ENCODE results near the gene KCNG4. TPM values are rescaled to one million over a fixed set of nuclear protein-coding genes. Genes with fewer than 3 reads are reported as not detected.

KCNG4 gene
- total RNA-seq, 1 experiment from 2014 or later, result not detected

GRCh38 chr16:84242839-84243238, 3.0 kb upstream of the KCNG4 start (continued):
- TF ChIP-seq ELF1 (IDR thresholded peaks at IDR 0.05; ENCODE audit: borderline replicate concordance, low read depth) (no peak), POLR2A (IDR thresholded peaks at IDR 0.05; ENCODE audit: borderline replicate concordance, extremely low read depth, insufficient read depth, insufficient read length) (no peak), RAD21 (IDR thresholded peaks at IDR 0.05; ENCODE audit: low read depth) (no peak), SRF (IDR thresholded peaks at IDR 0.05; ENCODE audit: low read depth) (no peak)

GRCh38 chr16:84241778-84242177, 2.0 kb upstream of the KCNG4 start:
- ChIA-PET RAD21 (ENCODE audit: low non-redundant PET in 1 of 2, low total read pairs in 2 of 2, uncharacterized antibody in 2 of 2, unreplicated experiment in 2 of 2) (no interaction called here), POLR2A (no interaction called here), CTCF (no interaction called here)
- Histone ChIP-seq H3K4me2 (ENCODE audit: low read length) (no peak overlapping the region), H3K9me3 (ENCODE audit: control insufficient read depth in 1 of 2, insufficient read depth in 1 of 2, low read depth in 1 of 2, low read length in 2 of 2) (no peaks in the 10 kb centered on the region), H3K27me3 (ENCODE audit: insufficient read depth, low read length) (peaks cover 28% of the 10 kb centered on the region; the same call in 1 of the 2 replicates), H3K9ac (ENCODE audit: low read length) (no peak overlapping the region), H3K79me2 (ENCODE audit: insufficient read depth, low read length) (no peaks in the 10 kb centered on the region), H3K27ac (ENCODE audit: low read depth, low read length) (no peak overlapping the region), H3K9me2 (ENCODE audit: insufficient read depth) (no peaks in the 10 kb centered on the region), H3K36me3 (ENCODE audit: control insufficient read depth in 1 of 2, insufficient read depth in 2 of 2, low read length in 2 of 2) (no peaks in the 10 kb centered on the region), H4K20me1 (ENCODE audit: insufficient read depth) (no peaks in the 10 kb centered on the region), H3K4me3 (replicated peaks in 1 of 2; ENCODE audit: low read depth in 1 of 2, low read length in 2 of 2) (no peak overlapping the region), H2AFZ (ENCODE audit: low read depth, low read length, poor library complexity, severe bottlenecking) (no peak overlapping the region), H3K4me1 (ENCODE audit: control insufficient read depth in 1 of 2, insufficient read depth in 2 of 2, low read length in 2 of 2) (no peaks in the 10 kb centered on the region)
- BruUV-seq (replicated peaks), result no TSS peak
- intact Hi-C loops (cut with micrococcal nuclease), result no loop called here
- TF ChIP-seq CEBPB (IDR thresholded peaks at IDR 0.05; ENCODE audit: low read depth) (no peak), CBX3 (IDR thresholded peaks at IDR 0.05; ENCODE audit: low read depth) (no peak), FOSL1 (IDR thresholded peaks at IDR 0.05; ENCODE audit: low read depth) (no peak), JUND (IDR thresholded peaks at IDR 0.05) (no peak), ZNF274 (IDR thresholded peaks at IDR 0.05; ENCODE audit: low read depth, low read length) (no peak), ZFX (IDR thresholded peaks at IDR 0.05) (no peak), ZBTB33 (IDR thresholded peaks at IDR 0.05; ENCODE audit: extremely low read depth, insufficient replicate concordance, low read length) (no peak), SRF (IDR thresholded peaks at IDR 0.05; ENCODE audit: low read depth) (no peak), POLR2A (IDR thresholded peaks at IDR 0.05; ENCODE audit: borderline replicate concordance, extremely low read depth, insufficient read depth, insufficient read length) (no peak), TCF7L2 (IDR thresholded peaks at IDR 0.05; ENCODE audit: borderline replicate concordance, extremely low read depth, insufficient read depth, insufficient read length) (no peak), ELF1 (IDR thresholded peaks at IDR 0.05; ENCODE audit: borderline replicate concordance, low read depth) (no peak), SP1 (IDR thresholded peaks at IDR 0.05; ENCODE audit: low read depth) (no peak), SIN3A (IDR thresholded peaks at IDR 0.05; ENCODE audit: low read depth) (no peak), RAD21 (IDR thresholded peaks at IDR 0.05; ENCODE audit: low read depth) (no peak), EZH2phosphoT487 (IDR thresholded peaks at IDR 0.05; ENCODE audit: borderline replicate concordance) (no peak)
- TF ChIP-seq, protein P1, sequence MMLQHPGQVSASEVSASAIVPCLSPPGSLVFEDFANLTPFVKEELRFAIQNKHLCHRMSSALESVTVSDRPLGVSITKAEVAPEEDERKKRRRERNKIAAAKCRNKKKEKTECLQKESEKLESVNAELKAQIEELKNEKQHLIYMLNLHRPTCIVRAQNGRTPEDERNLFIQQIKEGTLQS (IDR thresholded peaks at IDR 0.05), result no peak
- TF ChIP-seq, protein P2, sequence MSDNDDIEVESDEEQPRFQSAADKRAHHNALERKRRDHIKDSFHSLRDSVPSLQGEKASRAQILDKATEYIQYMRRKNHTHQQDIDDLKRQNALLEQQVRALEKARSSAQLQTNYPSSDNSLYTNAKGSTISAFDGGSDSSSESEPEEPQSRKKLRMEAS (IDR thresholded peaks at IDR 0.05), result no peak
- ATAC-seq (no peak), DNase-seq (ENCODE audit: low read depth, low spot score) (no peak)

Measured in HCT116 (cell line).